Activated CD4-positive, alpha-beta T cell treated with anti-CD3 and anti-CD28 coated beads for 36 hours (primary cell): ENCODE data around the gene IKZF4. TPM values are rescaled to one million over a fixed set of nuclear protein-coding genes. Genes with fewer than 3 reads are reported as not detected.
A peak's percentile ranks its signal among the peaks of the same experiment; 100 is the strongest.
"Not testable (repeated sequence)": the region's sequence is repeated elsewhere in the genome, so short reads cannot be mapped to it uniquely, and the experiment has no call there.

Source experiments
- ATAC-seq: fragments of 200-7000 bp; cut with Tn5 transposase; one replicate; pipeline ENCODE4 v1.10.0; 2021; ENCODE audit warnings: mild to moderate bottlenecking, moderate library complexity
- CTCF ChIA-PET: fragments of 350-600 bp; sonication (Branson Sonifier 250); formaldehyde crosslinking; loops from one replicate; lab custom pipeline; 2021; ENCODE audit warnings: antibody characterized with exemption; lab: Charles Lee
- POLR2A ChIA-PET: fragments of 350-600 bp; sonication (Branson Sonifier 250); formaldehyde crosslinking; loops from one replicate; lab custom pipeline; 2021; ENCODE audit warnings: antibody characterized with exemption, inconsistent platforms; lab: Charles Lee
- DNase-seq: peaks from one replicate; pipeline ENCODE4 v3.0.0-alpha.2; 2020
- H3K27ac Mint-ChIP-seq: one replicate; pipeline ENCODE4 v1.8.0; 2021; ENCODE audit warnings: mixed read lengths
- H3K27me3 Mint-ChIP-seq: one replicate; pipeline ENCODE4 v1.8.0; 2021; ENCODE audit warnings: mixed read lengths
- H3K36me3 Mint-ChIP-seq: one replicate; pipeline ENCODE4 v1.8.0; 2021; ENCODE audit warnings: low read depth, mixed read lengths
- H3K4me1 Mint-ChIP-seq: one replicate; pipeline ENCODE4 v1.8.0; 2021; ENCODE audit warnings: mixed read lengths
- H3K4me3 Mint-ChIP-seq: one replicate; pipeline ENCODE4 v1.8.0; 2021; ENCODE audit warnings: mild to moderate bottlenecking, moderate library complexity, mixed read lengths
- H3K9me3 Mint-ChIP-seq: one replicate; pipeline ENCODE4 v1.8.0; 2021; ENCODE audit warnings: low read depth, mixed read lengths
- intact Hi-C, 2 experiments: fragments of 100-400 bp; cut with DNase I in 1 of 2; cut with micrococcal nuclease in 1 of 2; formaldehyde crosslinking; loops; one replicate each; pipeline versions ENCODE4 v1.14.2 to v1.15.1; 2022 to 2024; cut with DNase I, micrococcal nuclease
- total RNA-seq, 2 experiments: library from RNA; stranded (reverse); gene quantifications; one replicate each; pipeline ENCODE4 v1.2.3, GENCODE V29; 2021

The IKZF4 gene
- total RNA-seq: 10 to 100 TPM; 14.9 to 16.3 TPM

DNA sequence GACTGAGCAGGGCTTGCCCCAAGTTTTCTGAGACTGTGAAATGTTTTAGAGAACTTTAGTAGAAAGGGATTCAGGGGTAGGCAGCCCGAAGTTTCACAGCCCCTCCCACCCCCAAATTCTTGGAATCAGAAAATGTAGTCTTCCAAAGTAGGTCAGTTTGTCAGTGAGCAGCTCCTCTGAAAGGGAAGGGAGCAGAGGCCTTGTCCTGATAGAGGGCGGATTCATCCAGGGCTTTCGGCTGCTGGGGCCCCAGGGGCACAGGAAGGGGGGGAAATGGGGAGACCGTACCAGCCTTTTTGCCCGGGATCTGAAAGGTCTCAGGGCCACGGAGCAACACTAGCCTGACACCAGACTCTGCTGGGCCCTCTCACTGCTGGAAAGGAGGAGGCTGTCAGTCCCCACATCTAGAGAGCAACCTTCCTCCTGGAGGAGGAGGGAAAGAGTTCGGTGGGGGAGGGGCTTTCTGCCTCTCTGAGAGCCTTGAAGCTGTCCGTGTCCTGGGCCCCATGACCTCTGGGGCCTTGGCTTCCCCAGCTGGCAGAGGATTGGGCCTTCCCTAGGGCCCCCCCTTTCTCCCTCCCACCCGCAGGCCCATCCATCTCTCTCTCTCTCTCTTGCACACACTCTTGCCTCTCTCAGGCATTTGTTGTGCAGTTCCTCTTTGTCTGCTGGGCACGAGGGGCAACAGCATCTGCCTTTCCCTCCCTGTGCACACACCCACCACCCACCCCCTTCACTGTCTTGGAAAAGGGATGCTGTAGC is at the start of gene IKZF4:
Gene IKZF4, plus strand, starts transcription at position 621 of the 762 bp plus-strand sequence. CDS start 451 bp downstream, outside the sequence.
- peak; percentile 60 for DNase-seq
- intact Hi-C loops: loop anchor here (1.0 to 2.0 kb wide), 3 partner anchors 13 to 21 kb away; partner anchors contain the start of gene RPS26 (in 2 of the 2)
- Mint-ChIP-seq H3K4me3 (peak within 1 kb of the TSS; percentile 80), H3K4me1 (peaks cover 24% of the 10 kb centered on the region), H3K36me3 (peaks cover 19% of the 10 kb centered on the region), H3K27me3 (no peaks in the 10 kb centered on the region), H3K27ac (peak within 1 kb of the TSS; percentile 95), H3K9me3 (no peaks in the 10 kb centered on the region)
- peak; percentile 48 for ATAC-seq
- ChIA-PET POLR2A (interaction anchor here (0.7 kb wide), 1 partner anchor 81 kb away, joined by 5 read pairs; no protein-coding TSS in a partner anchor), CTCF (interaction anchor here (0.7 to 2.6 kb wide), 7 partner anchors 9 to 282 kb away, joined by 3 to 10 read pairs (median 5); partner anchors contain the start of gene RAB5B)

DNA sequence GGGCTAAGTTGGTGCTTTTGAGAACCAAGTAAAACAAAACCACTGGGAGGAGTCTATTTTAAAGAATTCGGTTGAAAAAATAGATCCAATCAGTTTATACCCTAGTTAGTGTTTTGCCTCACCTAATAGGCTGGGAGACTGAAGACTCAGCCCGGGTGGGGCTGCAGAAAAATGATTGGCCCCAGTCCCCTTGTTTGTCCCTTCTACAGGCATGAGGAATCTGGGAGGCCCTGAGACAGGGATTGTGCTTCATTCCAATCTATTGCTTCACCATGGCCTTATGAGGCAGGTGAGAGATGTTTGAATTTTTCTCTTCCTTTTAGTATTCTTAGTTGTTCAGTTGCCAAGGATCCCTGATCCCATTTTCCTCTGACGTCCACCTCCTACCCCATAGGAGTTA is 48.8 kb upstream of the IKZF4 start:
- CTCF ChIA-PET: interaction anchor here (0.6 kb wide), 1 partner anchor 601 kb away, joined by 3 read pairs; no protein-coding TSS in a partner anchor
- intact Hi-C loops: loop anchor here in 1 of 2 experiments (5.0 kb wide), 2 partner anchors 250 to 1550 kb away; partner anchors contain the start of genes DDIT3, MBD6, NABP2 and RNF41
- Mint-ChIP-seq H3K27ac (peak overlapping the region; percentile 37), H3K4me3 (no peak overlapping the region), H3K27me3 (no peaks in the 10 kb centered on the region), H3K4me1 (peaks cover 33% of the 10 kb centered on the region), H3K9me3 (no peaks in the 10 kb centered on the region), H3K36me3 (peaks cover 31% of the 10 kb centered on the region)
- POLR2A ChIA-PET: no interaction called here
- ATAC-seq (no peak), DNase-seq (no peak)

GRCh38 chr12:55972456-55972855 is 48.4 kb upstream of the IKZF4 start:
- peaks cover 36% of the 10 kb centered on the region for H3K4me1 Mint-ChIP-seq
- intact Hi-C loops: loop anchor here in 1 of 2 experiments (5.0 kb wide), 2 partner anchors 250 to 1550 kb away; partner anchors contain the start of genes DDIT3, MBD6, NABP2 and RNF41
- CTCF ChIA-PET: interaction anchor here (0.6 kb wide), 1 partner anchor 601 kb away, joined by 3 read pairs; no protein-coding TSS in a partner anchor
- no peak overlapping the region for H3K4me3 Mint-ChIP-seq
- H3K27ac Mint-ChIP-seq: peak overlapping the region; percentile 37
- POLR2A ChIA-PET: no interaction called here
- H3K9me3 Mint-ChIP-seq: no peaks in the 10 kb centered on the region
- DNase-seq: no peak
- H3K27me3 Mint-ChIP-seq: no peaks in the 10 kb centered on the region
- peaks cover 30% of the 10 kb centered on the region for H3K36me3 Mint-ChIP-seq
- ATAC-seq: no peak

GRCh38 chr12:55972911-55973598 is 47.8 kb upstream of the IKZF4 start:
- DNase-seq (peak; percentile 10), ATAC-seq (no peak)
- CTCF ChIA-PET: interaction anchor here (0.6 to 2.9 kb wide), 18 partner anchors 10 to 250 kb away, joined by 3 to 22 read pairs (median 4); partner anchors contain the start of genes IKZF4, ORMDL2 and SARNP
- Mint-ChIP-seq H3K4me1 (peaks cover 32% of the 10 kb centered on the region), H3K27ac (no peak overlapping the region), H3K9me3 (no peaks in the 10 kb centered on the region), H3K4me3 (no peak overlapping the region), H3K36me3 (peaks cover 24% of the 10 kb centered on the region), H3K27me3 (no peaks in the 10 kb centered on the region)
- POLR2A ChIA-PET: interaction anchor here (0.6 to 2.1 kb wide), 20 partner anchors 9 to 738 kb away, joined by 3 to 15 read pairs (median 6); partner anchors contain the start of genes DNAJC14, ESYT1, ORMDL2 and PA2G4
- intact Hi-C loops: loop anchor here (1.0 to 5.0 kb wide), 12 partner anchors 34 to 1549 kb away; partner anchors contain the start of genes PA2G4 (in 2 of the 2), RPS26 (in 2 of the 2), DDIT3 (in 1 of the 2) and DNAJC14 (in 1 of the 2)

GRCh38 chr12:55973599-55974307 is 47.1 kb upstream of the IKZF4 start, which contains the start of gene RAB5B:
TSS of gene RAB5B (plus strand) at chr12:55974078. CDS start at chr12:55986961, 12,883 bp downstream.
- POLR2A ChIA-PET: interaction anchor here (0.5 to 2.1 kb wide), 24 partner anchors 9 to 737 kb away, joined by 3 to 15 read pairs (median 5); partner anchors contain the start of genes DNAJC14, ESYT1, GDF11 and ORMDL2
- DNase-seq (peak; percentile 98), ATAC-seq (peak; percentile 93)
- H3K9me3 Mint-ChIP-seq: no peaks in the 10 kb centered on the region
- H3K36me3 Mint-ChIP-seq: peaks cover 18% of the 10 kb centered on the region
- no peak within 1 kb of the TSS for H3K4me3 Mint-ChIP-seq
- peaks cover 28% of the 10 kb centered on the region for H3K4me1 Mint-ChIP-seq
- H3K27me3 Mint-ChIP-seq: no peaks in the 10 kb centered on the region
- intact Hi-C loops: loop anchor here (1.0 to 5.0 kb wide), 13 partner anchors 34 to 1549 kb away; partner anchors contain the start of genes PA2G4 (in 2 of the 2), RPS26 (in 2 of the 2), BLOC1S1 (in 1 of the 2) and DDIT3 (in 1 of the 2)
- no peak within 1 kb of the TSS for H3K27ac Mint-ChIP-seq
- CTCF ChIA-PET: interaction anchor here (0.6 to 2.9 kb wide), 25 partner anchors 9 to 249 kb away, joined by 3 to 22 read pairs (median 4); partner anchors contain the start of genes ESYT1, IKZF4, ORMDL2 and SARNP

DNA sequence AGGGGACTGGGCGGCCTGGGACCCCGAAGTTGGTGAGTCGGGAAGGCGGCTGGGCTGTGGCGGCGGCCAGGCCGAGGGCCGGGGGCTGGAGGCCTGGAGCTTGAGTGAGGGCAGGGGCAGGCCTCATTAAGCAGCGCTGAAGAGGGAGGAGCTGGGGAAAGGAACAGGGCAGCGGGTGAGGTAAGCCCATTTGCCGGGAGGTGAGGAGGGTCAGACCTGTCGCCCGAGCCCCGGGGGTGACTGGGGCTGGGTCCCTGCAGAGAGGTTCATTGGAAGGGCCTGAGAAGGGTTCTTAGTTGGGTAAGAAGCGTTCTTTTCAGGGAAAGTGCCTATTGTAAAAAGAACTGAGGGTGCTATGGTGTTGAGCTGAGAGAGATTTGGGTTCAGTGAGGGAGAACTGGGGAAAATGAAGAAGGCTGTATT is 46.5 kb upstream of the IKZF4 start:
- no peak overlapping the region for H3K4me3 Mint-ChIP-seq
- H3K9me3 Mint-ChIP-seq: no peaks in the 10 kb centered on the region
- intact Hi-C loops: loop anchor here in 1 of 2 experiments (1.0 to 5.0 kb wide), 3 partner anchors 248 to 1548 kb away; partner anchors contain the start of genes BLOC1S1, DDIT3, MBD6 and NABP2
- H3K4me1 Mint-ChIP-seq: peaks cover 23% of the 10 kb centered on the region
- ATAC-seq: peak; percentile 11
- peak; percentile 62 for DNase-seq
- peaks cover 13% of the 10 kb centered on the region for H3K36me3 Mint-ChIP-seq
- no peaks in the 10 kb centered on the region for H3K27me3 Mint-ChIP-seq
- POLR2A ChIA-PET: interaction anchor here (0.5 to 2.1 kb wide), 20 partner anchors 8 to 236 kb away, joined by 3 to 15 read pairs (median 6); partner anchors contain the start of genes DNAJC14, ESYT1, GDF11 and ORMDL2
- CTCF ChIA-PET: interaction anchor here (0.6 to 2.9 kb wide), 21 partner anchors 9 to 249 kb away, joined by 3 to 22 read pairs (median 4); partner anchors contain the start of genes ESYT1, ORMDL2, SARNP and ZC3H10
- no peak overlapping the region for H3K27ac Mint-ChIP-seq

DNA sequence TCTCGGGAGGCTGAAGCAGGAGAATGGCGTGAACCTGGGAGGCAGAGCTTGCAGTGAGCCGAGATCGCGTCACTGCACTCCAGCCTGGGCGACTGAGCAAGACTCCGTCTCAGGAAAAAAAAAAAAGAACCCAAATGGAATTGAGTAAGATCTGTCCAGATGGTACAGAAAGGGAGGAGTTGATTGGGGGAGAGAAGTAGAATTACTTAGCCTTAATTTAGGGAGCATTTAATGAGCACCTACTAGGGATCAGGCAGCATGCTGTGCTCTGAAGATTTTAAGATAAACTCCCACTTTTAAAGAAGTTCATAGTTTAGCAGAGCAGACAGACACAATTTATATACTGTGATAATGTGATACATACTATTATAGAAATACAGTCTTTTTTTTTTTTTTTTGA is 42.5 kb upstream of the IKZF4 start:
- DNase-seq: no peak
- Mint-ChIP-seq H3K27me3 (no peaks in the 10 kb centered on the region), H3K36me3 (peaks cover 8% of the 10 kb centered on the region), H3K27ac (no peak overlapping the region), H3K4me3 (no peak overlapping the region), H3K4me1 (peaks cover 19% of the 10 kb centered on the region), H3K9me3 (no peaks in the 10 kb centered on the region)
- intact Hi-C loops: no loop called here
- POLR2A ChIA-PET: no interaction called here
- ATAC-seq: no peak
- CTCF ChIA-PET: interaction anchor here (0.6 to 1.1 kb wide), 3 partner anchors 8 to 25 kb away, joined by 3 read pairs; no protein-coding TSS in a partner anchor

GRCh38 chr12:55979069-55979468 is 41.8 kb upstream of the IKZF4 start:
- POLR2A ChIA-PET: no interaction called here
- ATAC-seq (no peak), DNase-seq (no peak)
- H3K27me3 Mint-ChIP-seq: no peaks in the 10 kb centered on the region
- H3K36me3 Mint-ChIP-seq: peaks cover 12% of the 10 kb centered on the region
- no peak overlapping the region for H3K4me3 Mint-ChIP-seq
- H3K27ac Mint-ChIP-seq: no peak overlapping the region
- intact Hi-C loops: no loop called here
- H3K4me1 Mint-ChIP-seq: peaks cover 19% of the 10 kb centered on the region
- CTCF ChIA-PET: interaction anchor here (0.5 to 1.0 kb wide), 3 partner anchors 15 to 40 kb away, joined by 3 read pairs; no protein-coding TSS in a partner anchor
- no peaks in the 10 kb centered on the region for H3K9me3 Mint-ChIP-seq

DNA sequence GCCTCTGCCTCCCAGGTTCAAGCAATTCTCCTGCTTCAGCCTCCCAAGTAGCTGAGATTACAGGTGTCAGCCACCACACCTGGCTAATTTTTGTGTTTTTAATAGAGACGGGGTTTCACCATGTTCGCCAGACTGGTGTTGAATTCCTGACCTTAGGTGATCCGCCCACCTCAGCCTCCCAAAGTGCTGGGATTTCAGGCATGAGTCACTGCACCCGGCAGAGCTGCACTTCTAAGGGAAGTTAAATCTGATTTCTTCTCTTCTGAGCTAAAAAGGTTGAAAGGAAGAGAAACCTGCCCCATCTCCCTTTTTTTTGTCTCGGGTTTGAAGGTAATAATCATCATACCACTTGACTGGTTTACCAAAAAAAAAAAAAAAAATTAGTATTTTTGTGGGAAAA is 39.0 kb upstream of the IKZF4 start:
- H3K27ac Mint-ChIP-seq, DNase-seq, ATAC-seq, H3K4me3 Mint-ChIP-seq, H3K27me3 Mint-ChIP-seq, intact Hi-C loops, H3K9me3 Mint-ChIP-seq: not testable (repeated sequence)
- H3K36me3 Mint-ChIP-seq: peaks cover 21% of the 10 kb centered on the region
- ChIA-PET POLR2A (interaction anchor here (0.6 to 1.6 kb wide), 5 partner anchors 8 to 152 kb away, joined by 4 to 7 read pairs (median 4); partner anchors contain the start of genes DNAJC14 and RAB5B), CTCF (interaction anchor here (1.0 to 7.1 kb wide), 7 partner anchors 8 to 243 kb away, joined by 3 to 57 read pairs (median 5); partner anchors contain the start of genes RAB5B and SUOX)
- H3K4me1 Mint-ChIP-seq: peaks cover 15% of the 10 kb centered on the region
